NCI-H2227 (cell line): Measurements from ENCODE around the gene PMS1.
"Not testable (repeated sequence)": the region's sequence is repeated elsewhere in the genome, so short reads cannot be mapped to it uniquely, and the experiment has no call there.

Experiments used
- DNase-seq: peaks from one replicate; lab custom pipeline; 2025; ENCODE audit not compliant: unreplicated experiment; lab: John Stamatoyannopoulos, UW

Gene PMS1

GRCh38 chr2:189783927-189784867 is at the start of gene PMS1, which contains the start of gene ORMDL1:
Gene PMS1, plus strand, starts transcription at chr2:189784450. Its CDS starts 7,360 bp downstream, at chr2:189791810.
Gene ORMDL1, minus strand, starts transcription at chr2:189784339. Its CDS starts 1,744 bp downstream, at chr2:189782595.
- peak; percentile 99 for DNase-seq

DNA sequence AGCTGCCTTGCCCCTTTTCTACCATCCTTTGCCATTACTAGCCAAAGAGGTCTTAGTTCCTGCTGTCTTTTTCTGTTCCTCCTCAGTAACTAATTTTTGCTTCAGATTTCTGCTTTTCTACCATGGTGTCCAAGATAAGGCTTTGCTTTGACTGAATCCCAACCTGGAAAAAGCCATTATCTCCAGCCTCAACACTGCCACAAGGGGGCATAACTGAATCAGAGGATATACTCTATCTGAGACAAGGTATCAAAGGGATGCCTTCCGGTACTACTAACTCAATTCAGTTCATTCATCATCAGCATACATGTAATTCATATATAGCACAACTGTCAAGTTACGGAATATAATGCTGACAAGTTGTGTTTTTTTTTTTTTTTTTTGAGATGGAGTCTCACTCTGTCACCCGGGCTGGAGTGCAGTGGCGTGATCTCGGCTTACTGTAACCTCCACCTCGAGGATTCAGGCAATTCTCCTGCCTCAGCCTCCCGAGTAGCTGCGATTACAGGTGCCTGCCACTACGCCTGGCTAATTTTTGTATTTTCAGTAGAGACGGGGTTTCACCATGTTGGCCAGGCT is 33.1 kb upstream of the PMS1 start:
- peak; percentile 62 for DNase-seq

- no peak for DNase-seq
Measured at GRCh38 chr2:189756311-189756952, 27.8 kb upstream of the PMS1 start.

DNA sequence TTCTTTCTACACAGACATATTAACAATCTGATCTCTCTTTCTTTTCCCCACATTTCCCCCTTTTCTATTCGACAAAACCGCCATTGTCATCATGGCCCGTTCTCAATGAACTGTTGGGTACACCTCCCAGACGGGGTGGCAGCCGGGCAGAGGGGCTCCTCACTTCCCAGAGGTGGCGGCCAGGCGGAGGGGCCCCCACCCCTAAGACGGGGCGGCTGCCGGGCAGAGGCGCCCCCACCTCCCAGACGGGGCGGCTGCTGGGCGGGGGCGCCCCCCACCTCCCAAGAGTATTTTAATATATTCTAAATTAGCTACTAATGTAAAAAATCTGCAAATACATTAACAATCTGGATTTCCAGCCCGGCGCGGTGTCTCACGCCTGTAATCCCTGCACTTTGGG is 24.1 kb upstream of the PMS1 start:
- DNase-seq, result not testable (repeated sequence)

GRCh38 chr2:189762229-189762550 is 22.1 kb upstream of the PMS1 start:
- no peak for DNase-seq

DNA sequence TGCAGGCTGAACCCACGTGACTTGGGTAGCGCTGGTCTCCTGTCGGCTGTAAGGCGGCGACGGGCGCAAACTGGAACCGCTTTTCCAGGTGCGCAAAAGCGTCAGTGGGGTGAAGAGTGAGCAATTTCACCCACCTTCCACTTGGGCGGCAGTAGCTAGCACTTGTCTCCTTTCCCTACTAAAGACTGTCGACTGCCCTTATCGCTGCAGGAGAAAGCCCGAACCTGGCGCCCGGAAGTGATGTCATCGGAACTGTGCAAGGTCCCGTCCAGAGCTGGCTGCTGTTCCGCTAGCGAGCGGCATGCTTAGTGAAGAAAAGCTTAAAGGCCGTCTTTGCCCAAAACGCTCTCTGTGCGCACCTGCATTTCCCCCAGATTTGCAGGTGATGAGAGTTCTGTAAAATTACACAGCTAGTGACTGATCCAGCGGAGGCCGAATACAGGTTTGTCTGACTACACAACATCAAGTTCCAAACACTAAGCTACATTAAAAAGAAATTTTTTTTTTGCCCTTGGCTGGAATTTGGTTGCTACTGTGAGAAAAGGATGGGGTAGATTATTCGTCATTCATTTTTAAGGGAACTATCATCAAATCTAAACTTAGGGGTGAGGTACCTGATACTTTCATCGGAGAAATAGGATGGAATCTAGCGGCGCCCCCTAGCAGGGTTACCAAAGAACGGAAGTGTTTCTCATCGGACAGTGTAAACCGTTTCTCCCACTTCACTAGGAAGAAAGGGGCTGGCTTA is 21.5 kb upstream of the PMS1 start, which contains the start of gene OSGEPL1:
OSGEPL1 (minus strand) TSS at position 242 of the 748 bp plus-strand sequence. CDS start 1,152 bp downstream, outside the sequence.
- DNase-seq, result peak; percentile 98

- DNase-seq, result no peak
Measured at GRCh38 chr2:189763908-189764661, 20.2 kb upstream of the PMS1 start.

GRCh38 chr2:189770590-189771322 is 13.5 kb upstream of the PMS1 start:
- DNase-seq, result no peak

DNA sequence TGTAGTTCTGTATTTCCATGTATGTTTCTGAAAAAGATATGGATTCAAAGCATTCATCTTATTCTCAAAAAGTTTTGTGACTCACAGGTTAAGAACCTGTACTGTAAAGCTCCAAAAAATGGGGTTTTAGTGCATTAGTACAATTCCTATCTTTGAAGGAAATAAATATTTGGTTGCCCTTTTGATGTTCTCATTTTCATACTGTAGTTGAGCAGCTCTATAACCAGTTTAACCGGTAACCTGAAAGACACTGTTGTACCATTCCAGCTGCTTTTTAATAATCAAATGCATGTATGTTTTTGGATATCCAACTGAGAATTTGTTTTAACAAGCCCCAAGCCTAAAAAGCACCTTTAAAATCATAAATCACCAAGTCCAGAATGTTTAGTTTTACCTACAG is 12.0 kb upstream of the PMS1 start:
- DNase-seq, result no peak

GRCh38 chr2:189782221-189782671 is 2.0 kb upstream of the PMS1 start:
- DNase-seq, result no peak

- DNase-seq, result peak; percentile 69
Measured at GRCh38 chr2:189783451-189783926, 761 bp upstream of the PMS1 start.

- no peak for DNase-seq
Measured at GRCh38 chr2:189791338-189792042, 7.2 kb downstream of the PMS1 start.

- no peak for DNase-seq
Measured at GRCh38 chr2:189794310-189794709, 10.1 kb downstream of the PMS1 start.

DNA sequence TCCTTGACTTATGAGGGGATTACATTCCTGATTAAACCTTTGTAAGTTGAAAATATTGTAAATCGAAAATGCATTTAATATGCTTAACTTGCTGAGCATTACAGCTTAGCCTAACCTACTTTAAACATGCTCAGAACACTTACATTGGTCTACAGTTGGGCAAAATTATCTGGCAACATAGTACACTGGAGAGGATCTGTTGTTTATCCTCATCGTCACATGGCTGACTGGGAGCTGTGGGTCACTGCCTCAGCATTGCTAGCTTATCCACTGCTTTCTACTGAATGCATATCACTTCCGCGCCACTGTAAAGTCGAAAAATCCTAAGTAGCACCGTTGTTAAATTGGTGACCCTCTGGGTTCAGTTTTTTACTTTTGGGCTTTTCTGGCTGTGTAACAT is 13.7 kb downstream of the PMS1 start:
- DNase-seq, result no peak

- peak; percentile 20 for DNase-seq
Measured at GRCh38 chr2:189798312-189799029, 14.2 kb downstream of the PMS1 start.

- no peak for DNase-seq
Measured at GRCh38 chr2:189799030-189799331, 14.7 kb downstream of the PMS1 start.

GRCh38 chr2:189799531-189799930 is 15.3 kb downstream of the PMS1 start:
- no peak for DNase-seq

- DNase-seq, result no peak
Measured at GRCh38 chr2:189802396-189802912, 18.2 kb downstream of the PMS1 start.
